HG03159 (cell line): ENCODE measurements around the gene PRKAR2B.
"Not testable (repeated sequence)": the region's sequence is repeated elsewhere in the genome, so short reads cannot be mapped to it uniquely, and the experiment has no call there.

Source experiments
- ATAC-seq: cut with Tn5 transposase; IDR thresholded peaks from one replicate; pipeline ENCODE4 v1.9.1; 2021; ENCODE audit warnings: mild to moderate bottlenecking, moderate library complexity; ENCODE audit not compliant: unreplicated experiment

The PRKAR2B gene

DNA sequence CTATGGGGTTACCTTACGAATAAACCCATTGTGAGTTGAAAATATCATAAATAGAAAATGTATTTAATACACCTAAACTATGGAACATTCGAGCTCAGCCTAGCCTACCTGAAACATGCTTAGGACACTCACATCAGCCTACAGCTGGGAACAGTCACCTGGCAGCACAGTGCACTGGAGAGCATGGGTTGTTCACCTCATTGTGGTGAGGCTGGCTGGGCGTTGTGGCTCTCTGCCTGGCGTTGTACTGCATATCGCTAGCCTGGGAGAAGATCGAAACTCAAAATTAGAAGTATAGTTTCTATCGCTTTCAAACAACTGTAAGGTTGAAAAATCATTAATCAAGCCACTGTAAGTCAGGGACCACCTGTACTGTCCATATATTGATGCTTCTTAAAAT is 107.0 kb downstream of the PRKAR2B start:
- no peak for ATAC-seq

DNA sequence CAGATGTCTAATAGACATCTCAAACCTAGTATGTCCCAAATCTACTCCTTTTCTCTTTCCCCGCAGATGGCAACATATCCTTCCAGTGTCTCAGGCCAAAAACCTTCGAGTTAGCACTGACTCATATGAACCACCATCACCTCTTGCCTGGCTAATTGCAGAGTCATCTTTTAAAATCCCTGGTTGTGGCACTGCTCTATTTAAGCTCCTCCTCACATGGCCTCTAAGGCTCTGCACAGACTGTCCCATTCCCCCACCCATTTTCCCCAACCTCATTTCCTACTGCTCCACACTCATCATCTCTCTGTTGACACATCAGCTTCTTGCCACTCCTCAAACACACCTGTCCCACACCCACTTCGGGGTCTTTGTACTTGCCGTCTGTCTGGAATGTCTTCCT is 107.5 kb downstream of the PRKAR2B start:
- ATAC-seq: no peak

DNA sequence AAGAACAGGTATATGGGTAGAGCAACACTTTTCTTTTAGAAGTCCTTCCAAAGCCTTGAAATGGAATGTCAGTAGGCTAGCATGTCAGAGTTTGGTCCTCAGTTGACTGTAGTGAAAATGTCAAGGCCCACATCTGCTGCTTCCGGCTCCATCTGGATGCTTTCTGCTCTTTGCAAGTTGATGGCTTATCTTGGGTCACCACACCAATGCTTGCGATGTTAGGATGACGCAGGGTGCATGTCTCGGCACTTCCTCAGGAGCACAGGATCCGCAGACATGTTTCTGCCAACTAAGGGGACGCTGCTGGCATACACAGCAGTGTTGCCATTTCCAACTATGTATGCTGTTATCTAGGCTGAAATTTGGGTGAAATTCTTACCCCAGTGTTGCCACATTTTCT is 110.3 kb downstream of the PRKAR2B start:
- no peak for ATAC-seq

GRCh38 chr7:107155726-107156125 is 111.2 kb downstream of the PRKAR2B start:
- ATAC-seq: not testable (repeated sequence)

GRCh38 chr7:107157091-107157490 is 112.6 kb downstream of the PRKAR2B start:
- no peak for ATAC-seq

DNA sequence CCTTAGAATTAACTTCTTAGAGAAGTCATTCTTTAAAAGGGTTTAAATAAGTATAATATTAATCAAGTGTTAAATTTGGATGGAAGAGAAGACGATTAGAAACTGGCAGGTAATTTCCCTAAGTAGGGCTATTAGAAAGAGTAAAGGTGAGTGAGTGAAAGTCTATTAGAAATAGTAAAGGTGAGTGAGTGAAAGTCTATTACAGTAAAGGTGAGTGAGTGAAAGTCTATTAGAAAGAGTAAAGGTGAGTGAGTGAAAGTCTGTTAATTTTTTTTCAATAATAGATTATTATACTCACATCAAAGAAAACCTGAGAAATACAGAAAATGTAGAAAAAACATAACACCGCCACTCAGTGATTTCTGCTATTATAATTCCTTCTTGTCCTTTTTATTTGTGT is 113.5 kb downstream of the PRKAR2B start:
- no peak for ATAC-seq

DNA sequence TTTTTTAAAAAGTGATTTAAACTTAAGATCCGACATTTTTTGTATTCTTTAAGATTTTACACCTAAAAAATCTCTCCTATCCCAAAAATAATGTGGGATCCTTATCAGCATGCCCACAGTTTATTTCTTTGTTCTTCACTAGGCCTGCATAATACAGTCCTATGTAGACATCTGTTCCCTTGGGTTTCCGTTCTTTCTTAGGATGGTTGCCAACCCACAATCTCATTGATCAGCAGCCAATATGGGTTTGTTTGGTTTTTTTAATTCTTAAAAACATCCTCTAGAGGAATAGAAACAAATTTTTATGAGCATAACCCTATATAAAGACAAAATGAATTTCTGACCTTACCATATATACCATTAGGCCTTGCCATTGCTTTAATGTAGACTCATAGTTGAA is 115.9 kb downstream of the PRKAR2B start:
- ATAC-seq: no peak

GRCh38 chr7:107161415-107161814 is 116.9 kb downstream of the PRKAR2B start:
- no peak for ATAC-seq

DNA sequence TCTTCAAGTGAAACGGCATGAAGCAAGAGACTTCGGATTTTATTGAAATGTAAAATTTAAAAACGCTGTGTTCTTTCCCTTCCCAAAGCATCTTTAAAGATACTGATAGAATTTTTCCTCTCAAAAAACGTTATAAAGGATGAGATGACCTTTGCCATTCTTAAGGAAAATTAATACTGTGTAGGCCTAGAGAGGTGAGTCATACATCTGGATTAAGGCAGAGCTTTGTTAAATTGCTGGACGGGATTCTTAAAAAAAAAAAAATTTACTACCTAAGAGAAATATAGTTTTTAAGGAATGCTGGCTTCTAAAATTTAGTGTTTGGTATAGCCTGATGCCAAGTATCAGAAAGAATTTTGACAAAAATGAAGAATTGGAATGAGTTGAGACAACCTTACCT is 118.0 kb downstream of the PRKAR2B start:
- no peak for ATAC-seq

- no peak for ATAC-seq
Observed at GRCh38 chr7:107164092-107164491, 119.6 kb downstream of the PRKAR2B start.

GRCh38 chr7:107165341-107165740 is 120.8 kb downstream of the PRKAR2B start:
- no peak for ATAC-seq

DNA sequence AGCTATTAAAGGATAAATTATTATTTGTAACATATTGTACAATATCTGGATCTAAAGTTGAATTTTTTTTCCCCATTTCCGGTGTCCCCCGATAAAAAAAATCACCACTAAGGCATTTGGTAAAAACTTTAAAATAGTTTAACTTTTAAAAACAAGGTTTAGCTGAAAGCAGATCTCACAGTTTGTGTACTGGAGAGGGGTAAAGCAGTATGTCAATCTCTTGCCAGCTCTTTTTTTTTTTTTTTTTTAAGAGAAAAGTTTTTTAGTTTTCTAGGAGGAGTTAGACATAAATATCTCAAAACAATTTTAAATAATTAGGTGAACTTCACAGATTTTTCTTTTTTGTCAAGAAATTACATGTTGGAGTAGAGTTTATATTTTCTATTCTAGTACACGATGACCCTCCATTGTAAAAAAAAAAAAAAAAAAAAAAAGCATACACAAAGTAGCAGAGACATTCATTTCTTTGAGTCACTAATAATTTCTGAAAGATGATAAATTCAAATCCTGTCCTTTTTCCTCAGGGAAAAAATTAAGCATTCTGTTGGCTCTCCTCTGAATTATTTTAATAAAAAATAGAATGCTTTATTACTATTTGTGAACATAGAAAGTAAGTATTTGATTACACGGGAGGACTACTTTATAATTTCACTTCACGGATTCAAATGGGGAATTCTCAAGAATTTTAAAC is 122.4 kb downstream of the PRKAR2B start:
- ATAC-seq: no peak

DNA sequence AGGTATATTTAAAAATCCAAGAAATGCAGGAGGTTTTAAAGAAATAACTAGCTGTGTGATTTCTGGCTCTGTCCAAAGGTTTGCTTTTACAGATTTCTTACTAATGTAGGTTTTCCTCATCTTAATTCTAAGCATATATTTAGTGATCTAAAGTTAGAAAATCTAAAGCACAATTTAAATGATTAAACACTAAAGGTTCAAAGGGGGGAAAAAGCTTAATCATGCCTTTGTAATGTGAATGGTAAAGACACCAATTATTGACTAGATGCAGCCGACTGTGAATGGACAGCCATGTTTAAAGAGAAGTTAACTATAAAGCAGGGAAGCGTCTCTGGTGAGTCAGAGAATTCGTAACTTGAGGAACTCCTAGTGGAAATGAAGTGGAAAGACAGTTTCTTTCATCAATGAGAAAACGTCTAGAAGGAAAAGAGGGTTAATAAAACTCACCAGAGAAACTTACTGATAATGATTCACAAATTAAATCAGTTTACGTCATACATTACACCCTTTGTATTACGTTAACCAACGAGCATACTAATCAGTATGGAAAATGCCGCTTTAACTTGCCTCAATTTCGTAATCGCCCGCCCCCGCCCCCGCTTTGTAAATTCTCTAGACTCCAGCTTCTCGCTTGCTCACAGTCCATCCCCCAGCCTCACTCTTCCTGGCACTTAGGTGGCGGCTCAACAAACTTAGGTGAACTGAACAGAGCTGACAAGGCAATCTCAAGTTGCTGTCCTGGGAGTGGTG is 123.2 kb downstream of the PRKAR2B start:
- no peak for ATAC-seq

DNA sequence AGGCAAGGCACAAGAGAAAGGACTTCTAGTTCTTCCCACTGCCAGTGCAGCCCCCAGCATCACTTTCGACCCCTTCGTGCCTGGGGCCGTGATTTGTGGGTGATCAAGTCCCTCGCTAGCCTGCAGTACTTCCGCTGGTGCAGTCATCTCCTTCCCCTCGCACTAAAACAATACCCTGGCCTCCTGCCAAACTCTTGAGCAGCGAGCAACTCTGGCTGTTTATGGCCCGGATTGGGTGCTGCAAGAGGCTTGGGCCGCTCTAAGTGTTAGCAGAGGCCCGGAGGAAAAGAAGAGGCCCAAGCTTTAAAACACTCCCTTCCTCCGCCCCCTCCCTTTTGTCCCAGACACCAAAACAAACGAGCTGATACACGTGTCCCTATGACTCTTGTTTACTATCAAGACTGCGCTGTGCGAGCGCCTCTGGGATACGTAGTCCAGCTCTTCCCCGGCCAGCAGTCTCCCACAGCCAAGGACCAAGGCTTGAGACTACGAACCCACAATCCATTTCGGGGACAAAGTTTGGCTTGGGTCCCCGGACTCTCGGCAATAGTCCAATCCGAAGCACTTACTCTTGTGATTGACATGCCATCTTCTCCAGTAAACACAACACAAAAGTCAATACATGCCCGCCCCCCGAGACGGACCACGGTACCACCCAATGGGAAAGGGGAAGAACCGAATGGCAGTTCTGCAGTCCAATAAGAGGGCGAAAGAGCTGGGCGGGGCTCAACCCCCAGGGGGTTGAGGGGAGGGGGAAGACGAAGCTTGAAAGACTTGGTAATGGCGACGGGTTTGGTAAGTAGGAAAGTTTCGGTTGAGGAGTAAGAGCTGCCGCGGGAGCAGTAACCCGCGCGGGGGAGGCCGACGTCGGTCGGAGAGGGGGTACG is 124.0 kb downstream of the PRKAR2B start, which contains the start of gene HBP1:
Gene HBP1 (plus strand): TSS at position 771 of the 887 bp plus-strand sequence. CDS start 10,891 bp downstream, outside the sequence.
- ATAC-seq: peak; percentile 87

GRCh38 chr7:107169120-107170050 is 124.9 kb downstream of the PRKAR2B start:
- peak; percentile 15 for ATAC-seq

- no peak for ATAC-seq
Observed at GRCh38 chr7:107170051-107170915, 125.8 kb downstream of the PRKAR2B start.

DNA sequence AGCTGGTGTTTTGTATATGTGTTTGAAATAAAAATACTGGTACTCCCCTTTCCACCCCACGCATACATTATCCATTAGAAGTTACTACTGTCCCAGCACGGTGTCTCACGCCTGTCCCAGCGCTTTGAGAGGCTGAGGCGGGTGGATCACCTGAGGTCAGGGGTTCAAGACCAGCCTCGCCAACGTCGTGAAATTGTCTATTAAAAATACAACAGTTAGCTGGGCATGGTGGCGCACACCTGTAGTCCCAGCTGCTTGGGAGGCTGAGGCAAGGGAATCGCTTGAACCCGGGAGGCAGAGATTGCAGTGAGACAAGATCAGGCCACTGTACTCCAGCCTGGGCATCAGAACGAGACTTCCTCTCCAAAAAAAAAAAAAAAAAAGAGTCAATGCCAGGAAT is 127.0 kb downstream of the PRKAR2B start:
- ATAC-seq: no peak

DNA sequence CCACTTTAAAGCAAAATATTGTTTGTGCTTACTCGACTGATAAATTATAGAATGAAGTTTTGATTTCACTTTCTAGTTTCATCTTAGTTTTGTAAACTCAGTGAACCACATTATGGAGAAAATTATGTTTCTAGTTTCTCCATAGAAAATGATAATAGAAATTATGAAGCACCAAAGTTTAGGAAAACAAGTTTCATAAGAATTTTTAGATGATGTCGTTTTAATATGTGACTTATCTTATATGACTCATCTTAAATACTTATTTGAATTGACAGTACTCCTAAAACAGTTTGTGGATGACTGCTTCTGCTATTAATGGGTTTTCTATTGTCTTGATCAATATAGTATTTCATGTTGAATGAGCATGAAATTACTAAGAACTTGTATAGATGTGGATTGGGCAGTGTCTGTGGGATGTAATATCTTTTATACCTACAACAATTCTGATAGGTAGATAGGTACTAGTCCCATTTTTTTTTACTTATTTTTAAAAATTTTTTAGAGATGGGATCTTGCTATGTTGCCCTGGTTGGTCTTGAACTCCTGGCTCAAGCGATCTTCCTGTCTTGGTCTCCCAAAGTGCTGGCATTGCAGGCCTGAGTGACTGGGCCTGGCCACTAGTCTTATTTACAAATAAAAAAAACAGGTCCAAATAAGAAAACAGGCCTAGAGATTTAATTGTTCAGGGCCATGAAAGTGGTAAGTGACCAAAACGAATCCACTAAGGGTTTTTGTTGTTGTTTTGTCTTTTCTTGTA is 127.9 kb downstream of the PRKAR2B start:
- ATAC-seq: no peak

DNA sequence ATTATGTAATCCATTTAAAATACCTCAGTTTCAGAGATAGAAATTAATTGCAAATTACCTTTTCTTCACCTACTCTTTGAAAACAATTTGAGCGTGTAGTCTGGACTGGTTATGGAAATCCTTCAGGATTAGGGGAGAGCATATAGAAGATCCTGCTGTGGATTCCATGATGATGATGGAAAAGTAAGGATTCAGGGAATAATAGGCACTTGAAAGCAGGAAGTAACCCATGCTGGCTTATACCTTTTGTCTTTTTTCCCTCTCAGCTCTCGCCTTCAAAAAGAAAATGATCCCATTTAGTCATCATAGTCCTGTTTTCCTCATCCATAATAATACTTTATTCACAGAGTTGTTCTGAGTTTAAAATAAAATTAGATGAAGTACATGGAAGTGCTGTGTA is 128.7 kb downstream of the PRKAR2B start:
- no peak for ATAC-seq
